HG03457 (cell line): ENCODE results near the gene P2RY8.
A peak's percentile ranks its signal among the peaks of the same experiment; 100 is the strongest.
"Not testable (repeated sequence)": the region's sequence is repeated elsewhere in the genome, so short reads cannot be mapped to it uniquely, and the experiment has no call there.

ENCODE experiments used
- ATAC-seq: cut with Tn5 transposase; IDR thresholded peaks from one replicate; pipeline ENCODE4 v1.9.1; 2021; ENCODE audit warnings: moderate number of reproducible peaks; ENCODE audit not compliant: unreplicated experiment

The P2RY8 gene

DNA sequence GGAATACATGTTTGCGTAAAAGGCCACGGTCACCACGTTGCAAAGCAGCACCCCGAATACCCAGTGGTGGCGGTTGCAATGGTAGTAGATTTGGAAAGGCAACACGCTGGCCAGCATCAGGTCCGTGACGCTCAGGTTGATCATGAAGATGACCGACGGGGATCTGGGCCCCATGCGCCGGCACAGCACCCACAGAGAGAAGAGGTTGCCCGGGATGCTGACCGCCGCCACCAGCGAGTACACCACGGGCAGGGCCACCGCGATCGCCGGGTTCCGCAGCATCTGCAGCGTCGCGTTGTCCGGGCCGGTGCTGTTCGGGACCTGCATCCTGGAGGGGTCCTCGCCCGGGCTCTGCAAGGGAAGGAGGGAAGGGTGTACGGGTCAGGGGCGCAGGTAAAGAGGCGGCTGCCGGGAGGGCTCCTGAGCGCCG is 70.7 kb downstream of the P2RY8 start:
- no peak for ATAC-seq

DNA sequence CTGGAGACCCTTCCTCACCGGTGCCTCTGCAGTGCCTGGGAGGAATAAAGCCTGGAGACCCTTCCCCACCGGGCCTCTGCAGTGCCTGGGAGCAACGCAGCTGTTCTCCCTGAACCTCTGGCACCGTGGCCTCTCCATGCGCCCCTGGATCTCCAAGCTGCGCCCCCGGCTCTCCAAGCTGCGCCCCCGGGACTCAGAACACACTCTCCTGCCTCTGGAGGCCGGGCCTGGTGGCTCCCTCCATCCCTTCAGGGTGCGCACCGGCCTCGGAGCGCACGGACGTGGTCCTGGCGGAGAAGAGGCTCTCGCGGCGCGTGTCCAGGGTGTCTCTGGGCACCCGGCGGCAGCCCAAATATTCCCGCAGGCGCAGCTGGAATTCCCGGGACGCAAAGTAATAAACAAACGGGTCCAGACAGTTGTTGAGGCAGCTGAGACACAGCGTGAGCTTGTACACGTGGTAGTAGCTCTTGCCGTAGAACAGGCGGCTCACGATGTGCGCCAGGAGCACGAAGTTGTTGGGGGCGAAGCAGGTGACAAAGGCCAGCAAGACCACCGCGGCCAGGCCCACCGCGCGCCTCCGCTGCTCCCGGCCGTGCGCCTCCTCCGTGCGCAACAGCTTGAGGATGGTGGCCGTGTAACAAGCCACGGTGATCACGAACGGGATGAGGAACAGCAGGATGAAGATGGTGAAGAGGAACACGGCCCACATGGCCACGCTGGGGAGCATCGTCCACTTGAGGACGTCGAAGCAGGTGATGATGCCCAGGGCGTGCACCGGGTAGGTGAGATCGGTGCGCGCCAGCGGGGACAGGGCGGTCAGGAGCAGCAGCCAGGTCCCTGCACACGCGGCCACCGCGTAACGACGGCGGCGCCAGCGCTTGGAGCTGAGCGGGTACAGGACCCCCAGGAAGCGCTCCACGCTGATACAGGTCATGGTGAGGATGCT is 71.4 kb downstream of the P2RY8 start:
- ATAC-seq: no peak

- no peak for ATAC-seq
These were observed 72.1 kb downstream of the P2RY8 start for GRCh38 chrX:1464971-1465285.

- ATAC-seq: no peak
These were observed 72.7 kb downstream of the P2RY8 start for GRCh38 chrX:1464041-1464970.

DNA sequence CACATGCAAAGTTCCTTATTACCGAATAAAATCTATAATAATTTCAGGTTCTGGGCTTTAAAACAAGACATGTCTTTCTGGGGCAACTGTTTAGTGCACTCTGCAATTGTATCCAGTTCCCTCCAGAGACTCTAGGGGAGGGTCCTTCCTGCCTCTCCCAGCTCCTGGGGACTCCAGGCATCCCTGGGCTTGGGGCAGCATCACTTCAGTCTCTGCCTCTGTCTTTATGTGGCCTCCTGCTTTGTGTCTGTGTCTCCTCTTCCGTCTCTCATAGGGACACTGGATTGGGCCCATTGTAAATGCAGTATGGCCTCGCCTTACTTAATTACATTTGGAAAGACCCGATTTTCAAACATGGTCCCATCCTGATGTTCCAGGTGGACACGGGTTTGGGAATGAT is 73.4 kb downstream of the P2RY8 start:
- no peak for ATAC-seq

DNA sequence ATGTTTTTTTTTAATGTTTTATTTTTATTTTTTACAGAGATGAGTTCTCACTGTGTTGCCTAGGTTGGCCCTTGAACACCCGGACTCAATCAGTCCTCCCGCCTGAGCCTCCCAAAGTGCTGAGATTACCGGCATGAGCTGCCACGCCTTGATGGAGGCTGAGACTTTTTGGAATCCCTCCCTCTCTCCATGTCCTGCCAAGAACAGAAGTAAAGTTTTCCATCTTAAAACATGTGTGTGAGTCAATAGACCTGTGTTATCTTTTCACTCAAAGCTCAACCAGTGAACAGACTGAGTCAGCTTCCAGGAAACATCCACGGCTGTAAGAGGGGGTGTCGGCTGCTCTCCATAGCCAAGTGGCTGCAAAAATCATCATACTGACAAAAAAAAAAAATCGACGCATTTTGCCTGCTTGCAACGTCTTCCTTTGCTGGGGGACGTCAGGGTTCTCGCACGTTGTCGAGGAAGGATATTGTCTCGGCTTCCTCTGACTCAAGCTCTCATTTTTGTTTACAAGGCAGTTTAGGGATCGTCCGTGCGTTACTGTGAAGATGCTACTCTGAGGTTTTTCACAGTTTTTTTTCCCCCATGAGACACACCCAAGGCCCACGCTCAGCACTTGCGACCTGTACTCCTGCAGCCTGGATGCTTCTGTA is 74.3 kb downstream of the P2RY8 start:
- ATAC-seq: no peak

- no peak for ATAC-seq
These were observed 74.9 kb downstream of the P2RY8 start for GRCh38 chrX:1462110-1462509.

GRCh38 chrX:1455948-1456280 is 81.1 kb downstream of the P2RY8 start:
- ATAC-seq: no peak

- ATAC-seq: peak; percentile 33
These were observed 82.8 kb downstream of the P2RY8 start for GRCh38 chrX:1453951-1454785.

DNA sequence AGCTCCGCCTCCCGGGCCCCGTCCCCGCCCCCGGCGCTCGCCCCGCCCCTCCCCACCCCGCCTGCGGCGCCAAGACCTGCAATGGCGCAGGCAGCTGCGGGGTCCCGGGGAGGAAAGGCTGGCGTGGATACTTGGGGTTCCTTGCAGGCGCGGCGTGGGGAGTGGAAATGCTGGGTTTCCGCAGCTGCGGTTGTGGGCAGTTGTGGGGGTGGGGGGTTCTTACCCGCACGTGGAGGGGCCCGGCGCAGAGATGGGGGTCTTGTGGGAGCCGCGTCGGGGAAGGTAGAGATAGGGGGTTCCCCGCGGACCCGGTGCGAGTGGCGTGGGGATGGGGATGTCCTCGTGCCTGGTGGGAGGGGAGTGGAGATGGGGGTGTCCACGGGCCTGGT is 83.6 kb downstream of the P2RY8 start:
- ATAC-seq: peak; percentile 26

DNA sequence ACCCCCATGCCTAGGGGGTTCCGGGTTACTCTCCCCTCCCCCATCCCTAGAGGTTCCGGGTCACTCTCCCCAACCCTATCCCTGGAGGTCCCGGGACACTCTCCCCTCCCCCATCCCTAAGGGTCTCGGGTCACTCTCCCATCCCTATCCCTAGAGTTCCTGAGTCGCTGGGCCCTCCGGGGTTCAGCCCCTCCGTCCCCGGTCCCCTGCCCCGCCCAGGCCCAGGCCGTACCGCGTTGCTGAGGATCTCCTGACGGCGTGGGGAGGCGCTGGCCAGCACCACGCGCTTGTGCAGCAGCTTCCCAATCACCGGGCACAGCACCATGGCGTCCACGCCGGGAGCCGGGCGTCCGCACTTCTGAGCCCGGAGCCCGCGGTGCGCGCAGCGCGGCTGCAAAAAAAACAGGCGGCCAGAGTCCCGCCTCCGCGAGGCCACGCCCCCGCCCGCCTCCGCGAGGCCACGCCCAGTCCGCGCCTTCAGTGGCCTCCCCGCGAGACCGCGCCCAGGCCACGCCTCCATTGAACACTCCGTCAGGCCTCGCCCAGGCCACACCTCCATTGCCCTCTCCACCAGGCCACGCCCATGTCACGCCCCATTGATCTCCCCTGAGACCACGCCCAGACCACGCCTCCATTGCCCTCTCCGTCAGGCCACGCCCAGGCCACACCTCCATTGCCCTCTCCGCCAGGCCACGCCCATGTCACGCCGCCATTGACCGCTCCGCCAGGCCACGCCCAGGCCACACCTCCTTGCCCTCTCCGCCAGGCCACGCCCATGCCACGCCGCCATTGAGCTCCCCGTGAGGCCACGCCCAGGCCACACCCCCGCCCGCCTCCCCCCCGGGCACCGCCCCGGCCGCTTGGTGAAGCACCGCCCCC is 84.2 kb downstream of the P2RY8 start, which contains the start of gene ASMTL:
Gene ASMTL (minus strand): TSS at position 394 of the 879 bp plus-strand sequence. CDS start 69 bp downstream, at position 325.
- ATAC-seq: peak; percentile 61

- no peak for ATAC-seq
These were observed 85.1 kb downstream of the P2RY8 start for GRCh38 chrX:1451661-1452515.

DNA sequence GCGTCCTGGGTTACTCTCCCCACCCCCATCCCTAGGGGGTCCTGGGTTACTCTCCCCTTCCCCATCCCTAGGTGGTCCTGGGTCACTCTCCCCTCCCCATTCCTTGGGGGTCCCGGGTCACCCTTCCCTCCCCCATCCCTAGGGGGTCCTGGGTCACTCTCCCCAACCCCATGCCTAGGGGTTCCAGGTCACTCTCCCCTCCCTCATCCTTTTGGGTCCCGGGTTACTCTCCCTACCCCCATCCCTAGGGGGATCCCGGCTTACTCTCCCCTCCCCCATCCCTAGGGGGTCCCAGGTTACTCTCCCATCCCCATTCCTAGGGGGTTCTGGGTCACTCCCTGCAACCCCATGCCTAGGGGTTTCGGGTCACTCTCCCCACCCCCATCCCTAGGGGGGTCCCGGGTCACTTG is 85.7 kb downstream of the P2RY8 start:
- ATAC-seq: no peak

DNA sequence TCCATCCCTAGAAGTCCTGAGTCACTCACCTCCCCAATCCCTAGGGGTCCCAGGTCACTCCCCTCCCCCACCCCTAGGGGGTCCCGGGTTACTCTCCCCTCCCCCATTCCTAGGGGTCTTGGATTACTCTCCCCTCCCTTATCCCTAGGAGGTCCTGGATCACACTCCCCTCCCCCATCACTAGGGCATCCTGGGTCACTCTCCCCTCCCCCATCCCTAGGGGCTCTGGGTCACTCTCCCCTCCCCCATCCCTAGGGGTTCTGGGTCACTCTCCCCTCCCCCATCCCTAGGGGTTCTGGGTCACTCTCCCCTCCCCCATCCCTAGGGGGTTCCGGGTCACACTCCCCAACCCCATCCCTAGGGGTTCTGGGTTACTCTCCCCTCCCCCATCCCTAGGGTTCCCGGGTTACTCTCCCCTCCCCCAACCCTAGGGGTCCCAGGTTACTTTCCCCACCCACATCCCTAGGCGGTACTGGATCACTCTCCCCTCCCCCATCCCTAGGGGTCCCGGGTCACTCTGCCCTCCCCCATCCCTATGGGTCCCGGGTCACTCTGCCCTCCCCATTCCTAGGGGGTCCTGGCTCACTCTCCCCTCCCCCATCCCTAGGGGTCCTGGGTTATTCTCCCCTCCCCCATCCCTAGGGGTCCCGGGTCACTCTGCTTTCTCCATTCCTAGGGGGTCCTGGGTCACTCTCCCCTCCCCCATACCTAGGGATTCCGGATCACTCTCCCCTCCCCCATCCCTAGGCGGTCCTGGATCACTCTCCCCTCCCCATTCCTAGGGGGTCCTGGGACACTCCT is 86.4 kb downstream of the P2RY8 start:
- ATAC-seq: no peak

- no peak for ATAC-seq
These were observed 87.2 kb downstream of the P2RY8 start for GRCh38 chrX:1449823-1450149.

- no peak for ATAC-seq
These were observed 87.8 kb downstream of the P2RY8 start for GRCh38 chrX:1449036-1449822.

- not testable (repeated sequence) for ATAC-seq
These were observed 88.4 kb downstream of the P2RY8 start for GRCh38 chrX:1448573-1449001.
